GM21390 (cell line): ENCODE data around the gene TOP3B.

Experiments used
- ATAC-seq: cut with Tn5 transposase; IDR thresholded peaks from one replicate; pipeline ENCODE4 v1.9.1; 2021; ENCODE audit not compliant: unreplicated experiment

TOP3B gene

GRCh38 chr22:21980547-21980946, 2.0 kb downstream of the TOP3B start:
- ATAC-seq: no peak

GRCh38 chr22:21978564-21979386, 3.8 kb downstream of the TOP3B start:
- no peak for ATAC-seq

GRCh38 chr22:21977814-21978213, 4.8 kb downstream of the TOP3B start:
- ATAC-seq: no peak

- ATAC-seq: no peak
Observed at GRCh38 chr22:21975854-21976345, 6.7 kb downstream of the TOP3B start.

- ATAC-seq: no peak
Observed at GRCh38 chr22:21975273-21975672, 7.3 kb downstream of the TOP3B start.

GRCh38 chr22:21974058-21974649, 8.4 kb downstream of the TOP3B start:
- no peak for ATAC-seq

GRCh38 chr22:21972806-21973205, 9.8 kb downstream of the TOP3B start:
- ATAC-seq: no peak

GRCh38 chr22:21972293-21972779, 10.3 kb downstream of the TOP3B start:
- no peak for ATAC-seq

GRCh38 chr22:21971858-21972275, 10.7 kb downstream of the TOP3B start:
- no peak for ATAC-seq

GRCh38 chr22:21970800-21971617, 11.6 kb downstream of the TOP3B start:
- ATAC-seq: no peak

- no peak for ATAC-seq
Observed at GRCh38 chr22:21970037-21970799, 12.4 kb downstream of the TOP3B start.

- ATAC-seq: no peak
Observed at GRCh38 chr22:21968452-21969129, 14.0 kb downstream of the TOP3B start.

- no peak for ATAC-seq
Observed at GRCh38 chr22:21967693-21968271, 14.8 kb downstream of the TOP3B start.

GRCh38 chr22:21966643-21967516, 15.7 kb downstream of the TOP3B start:
- no peak for ATAC-seq

GRCh38 chr22:21965762-21966288, 16.8 kb downstream of the TOP3B start:
- no peak for ATAC-seq

GRCh38 chr22:21964918-21965484, 17.6 kb downstream of the TOP3B start:
- no peak for ATAC-seq

GRCh38 chr22:21964234-21964633, 18.4 kb downstream of the TOP3B start:
- no peak for ATAC-seq

- no peak for ATAC-seq
Observed at GRCh38 chr22:21963790-21964211, 18.8 kb downstream of the TOP3B start.
